Mesothelial cell of epicardium (in vitro differentiated cells): ENCODE results near the gene PTPRN2. TPM values are rescaled to one million over a fixed set of nuclear protein-coding genes. Genes with fewer than 3 reads are reported as not detected.

ENCODE experiments used
- DNase-seq, 2 experiments: peaks; one replicate each; pipeline ENCODE4 v3.0.0; 2021; ENCODE audit warnings: low spot score in 2 of 2; ENCODE audit not compliant: unreplicated experiment in 2 of 2
- H3K27ac Mint-ChIP-seq: 2 replicates; pipeline ENCODE4 v1.8.0; 2021; ENCODE audit warnings: mixed read lengths
- H3K27me3 Mint-ChIP-seq: 2 replicates; pipeline ENCODE4 v1.8.0; 2021; ENCODE audit warnings: low read depth, mixed read lengths
- H3K36me3 Mint-ChIP-seq: 2 replicates; pipeline ENCODE4 v1.8.0; 2021; ENCODE audit warnings: mixed read lengths
- H3K4me1 Mint-ChIP-seq: 2 replicates; pipeline ENCODE4 v1.8.0; 2021; ENCODE audit warnings: mixed read lengths
- H3K4me3 Mint-ChIP-seq: 2 replicates; pipeline ENCODE4 v1.8.0; 2021; ENCODE audit warnings: mild to moderate bottlenecking, moderate library complexity, mixed read lengths
- H3K9me3 Mint-ChIP-seq: 2 replicates; pipeline ENCODE4 v1.8.0; 2021; ENCODE audit warnings: mixed read lengths
- total RNA-seq: library from RNA; stranded (reverse); gene quantifications from 3 replicates; pipeline ENCODE4 v1.2.1, GENCODE V29; 2021
- TF ChIP-seq, protein P1 (sequence below): fragments of 200-600 bp; sonication (generic); IDR thresholded peaks from one replicate; pipeline ENCODE4 v1.5.0; 2021; ENCODE audit warnings: antibody characterized with exemption; ENCODE audit not compliant: unreplicated experiment

The PTPRN2 gene
- total RNA-seq, 1 donor from 2014 or later: 2.2 TPM

DNA sequence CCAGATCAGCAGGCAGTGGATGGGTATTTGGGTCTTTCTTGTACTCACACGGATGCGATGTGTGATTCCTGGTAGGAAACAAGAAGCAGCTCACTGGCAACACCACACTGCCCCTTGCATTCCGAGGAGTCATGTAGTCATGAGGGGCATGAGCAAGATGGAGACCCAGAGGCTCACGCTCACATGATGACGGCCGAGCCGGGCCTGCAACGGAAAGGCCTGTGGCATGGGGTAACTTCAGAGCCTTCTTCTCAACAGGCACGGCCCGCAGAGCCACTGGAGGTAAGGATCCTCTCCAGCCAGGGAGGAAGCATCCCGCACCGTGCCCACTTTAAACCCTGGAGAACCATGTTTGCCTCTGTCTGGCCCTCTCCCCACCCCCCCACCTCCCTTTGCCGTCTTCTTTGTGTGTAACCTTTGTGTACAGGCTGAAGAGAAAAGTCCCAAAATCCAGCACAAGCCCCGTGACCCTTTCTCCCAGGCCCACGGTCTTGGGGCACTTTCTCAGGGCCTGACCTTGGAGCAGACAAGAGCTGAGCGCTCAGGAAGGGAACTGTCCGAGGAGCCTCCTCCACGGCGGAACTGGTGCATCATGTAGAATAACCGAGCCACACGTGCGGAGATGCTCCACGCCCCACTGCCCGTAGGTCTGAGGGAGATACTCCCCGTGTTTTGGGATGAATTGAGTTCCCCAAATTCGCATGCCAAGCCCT, 734.4 kb downstream of the PTPRN2 start:
- Mint-ChIP-seq H3K36me3 (no peaks in the 10 kb centered on the region), H3K4me1 (peaks cover 5% of the 10 kb centered on the region)
- DNase-seq: no peak

DNA sequence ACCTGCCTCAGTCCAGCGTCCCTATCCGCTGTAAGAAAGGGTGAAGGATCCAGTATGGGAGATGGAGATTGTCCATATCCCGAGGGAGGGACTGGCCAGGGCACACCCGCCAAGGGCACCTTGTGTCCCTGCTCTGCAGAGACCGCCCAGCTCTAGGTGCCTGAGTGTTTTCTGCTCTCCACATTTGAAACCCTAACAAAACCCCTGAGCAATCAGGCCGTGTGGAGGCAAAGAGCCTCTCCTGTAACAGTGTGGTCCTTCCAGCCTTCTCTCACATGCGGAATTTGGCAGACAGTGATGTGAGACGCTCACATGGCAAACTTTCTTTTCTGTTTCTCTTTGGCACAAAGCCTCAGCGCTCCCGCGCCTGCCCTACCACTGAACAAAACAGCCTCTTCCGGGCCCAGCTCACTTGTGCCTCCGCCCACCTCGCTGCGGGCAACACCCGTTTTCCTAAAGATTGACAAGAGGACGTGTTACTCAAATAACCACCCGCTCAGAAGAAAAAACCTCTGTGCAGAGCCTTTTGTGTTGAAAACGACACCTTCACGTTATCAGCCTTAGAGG, 736.0 kb downstream of the PTPRN2 start:
- no peak overlapping the region for H3K27ac Mint-ChIP-seq
- peaks cover 19% of the 10 kb centered on the region for H3K27me3 Mint-ChIP-seq
- TF ChIP-seq, protein P1, sequence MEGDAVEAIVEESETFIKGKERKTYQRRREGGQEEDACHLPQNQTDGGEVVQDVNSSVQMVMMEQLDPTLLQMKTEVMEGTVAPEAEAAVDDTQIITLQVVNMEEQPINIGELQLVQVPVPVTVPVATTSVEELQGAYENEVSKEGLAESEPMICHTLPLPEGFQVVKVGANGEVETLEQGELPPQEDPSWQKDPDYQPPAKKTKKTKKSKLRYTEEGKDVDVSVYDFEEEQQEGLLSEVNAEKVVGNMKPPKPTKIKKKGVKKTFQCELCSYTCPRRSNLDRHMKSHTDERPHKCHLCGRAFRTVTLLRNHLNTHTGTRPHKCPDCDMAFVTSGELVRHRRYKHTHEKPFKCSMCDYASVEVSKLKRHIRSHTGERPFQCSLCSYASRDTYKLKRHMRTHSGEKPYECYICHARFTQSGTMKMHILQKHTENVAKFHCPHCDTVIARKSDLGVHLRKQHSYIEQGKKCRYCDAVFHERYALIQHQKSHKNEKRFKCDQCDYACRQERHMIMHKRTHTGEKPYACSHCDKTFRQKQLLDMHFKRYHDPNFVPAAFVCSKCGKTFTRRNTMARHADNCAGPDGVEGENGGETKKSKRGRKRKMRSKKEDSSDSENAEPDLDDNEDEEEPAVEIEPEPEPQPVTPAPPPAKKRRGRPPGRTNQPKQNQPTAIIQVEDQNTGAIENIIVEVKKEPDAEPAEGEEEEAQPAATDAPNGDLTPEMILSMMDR: no peak
- peaks cover 5% of the 10 kb centered on the region for H3K4me1 Mint-ChIP-seq
- H3K9me3 Mint-ChIP-seq: no peaks in the 10 kb centered on the region
- H3K4me3 Mint-ChIP-seq: peak overlapping the region; percentile 57
- no peak for DNase-seq
- no peaks in the 10 kb centered on the region for H3K36me3 Mint-ChIP-seq

More for the DNA sequence above, 734.4 kb downstream of the PTPRN2 start:
- Mint-ChIP-seq H3K27ac (no peak overlapping the region), H3K4me3 (no peak overlapping the region), H3K9me3 (no peaks in the 10 kb centered on the region), H3K27me3 (peaks cover 19% of the 10 kb centered on the region)
- TF ChIP-seq, protein P1: no peak

DNA sequence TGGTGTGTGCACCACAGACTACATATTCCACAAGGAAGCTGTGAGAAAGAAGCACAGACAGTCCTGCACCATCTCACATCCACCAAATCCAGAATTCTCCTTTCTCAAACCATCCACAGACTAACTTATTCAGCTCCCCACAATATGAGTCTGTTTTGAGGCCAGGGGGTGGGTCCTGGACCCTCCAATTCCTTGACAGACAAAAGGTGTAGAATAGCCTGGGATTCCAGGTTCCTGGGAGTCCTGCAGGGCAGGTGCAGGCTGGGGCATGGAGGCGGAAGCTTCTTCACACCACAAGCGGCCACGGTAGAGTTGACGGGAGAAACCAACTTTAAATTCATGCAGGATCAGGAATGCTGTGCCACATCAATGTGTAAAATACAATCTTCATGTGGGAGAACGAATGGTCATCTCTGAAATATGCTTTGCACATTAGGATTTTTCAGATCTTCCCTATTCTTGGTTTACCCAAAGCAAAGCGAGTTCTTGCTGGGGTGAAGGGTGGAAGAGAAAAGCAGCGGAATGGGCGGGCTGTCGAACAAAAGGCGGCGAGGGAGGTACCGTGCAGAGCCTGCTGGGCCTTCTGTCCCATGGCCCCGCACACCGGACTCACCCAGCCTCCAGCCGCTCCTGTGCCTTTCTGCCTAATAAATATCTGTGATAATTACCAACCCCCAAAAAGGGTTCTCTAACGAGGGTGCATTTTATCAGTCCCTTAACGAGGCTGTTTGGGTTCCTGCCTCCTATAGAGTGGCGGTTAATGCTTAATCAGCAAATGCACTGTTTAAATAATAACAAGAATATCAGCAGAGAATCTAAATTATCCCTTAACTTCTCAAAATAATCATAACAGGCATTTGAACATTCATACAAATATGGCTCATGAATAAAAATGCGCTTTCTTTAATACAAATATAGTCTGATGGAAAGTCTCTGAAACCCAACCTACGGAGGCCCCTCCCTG, 736.9 kb downstream of the PTPRN2 start:
- Mint-ChIP-seq H3K27ac (no peak overlapping the region), H3K4me1 (peaks cover 5% of the 10 kb centered on the region), H3K4me3 (no peak overlapping the region), H3K36me3 (no peaks in the 10 kb centered on the region), H3K9me3 (no peaks in the 10 kb centered on the region), H3K27me3 (peaks cover 15% of the 10 kb centered on the region)
- TF ChIP-seq, protein P1: no peak
- DNase-seq: no peak

DNA sequence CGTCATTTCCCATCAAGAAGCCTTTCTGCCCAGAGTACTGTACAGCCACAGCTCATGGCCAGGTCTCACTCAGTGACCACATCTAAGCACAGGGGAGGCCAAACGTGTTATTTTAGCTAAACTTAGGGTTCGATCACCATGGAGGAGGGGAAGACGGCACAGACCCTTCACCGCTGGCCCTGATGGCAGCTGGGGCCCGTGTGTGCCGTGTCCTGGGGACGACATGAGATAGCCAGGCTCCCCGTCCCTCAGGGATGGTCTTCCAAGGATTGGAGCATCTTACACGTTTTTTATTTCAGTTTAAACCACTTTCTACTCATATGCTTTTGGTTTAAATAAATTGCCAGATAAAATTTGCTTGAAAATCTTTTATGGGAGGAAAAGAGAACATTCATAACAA, 737.9 kb downstream of the PTPRN2 start:
- Mint-ChIP-seq H3K27me3 (peaks cover 17% of the 10 kb centered on the region), H3K9me3 (no peaks in the 10 kb centered on the region)
- TF ChIP-seq, protein P1: no peak

DNA sequence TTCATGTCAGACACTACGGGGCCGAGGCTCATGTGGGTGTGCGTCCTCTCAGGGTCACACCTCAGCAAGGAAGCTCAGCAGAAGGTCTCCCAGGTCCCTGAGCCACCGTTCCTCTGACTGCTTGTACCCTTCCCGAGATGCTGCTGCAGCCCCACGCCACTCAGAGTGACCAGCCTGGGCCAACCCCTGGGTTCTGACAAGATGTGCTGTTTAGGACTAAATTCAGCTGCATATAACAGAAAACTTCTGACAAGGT, 738.4 kb downstream of the PTPRN2 start:
- DNase-seq: no peak
- Mint-ChIP-seq H3K27me3 (peaks cover 17% of the 10 kb centered on the region), H3K36me3 (no peaks in the 10 kb centered on the region), H3K4me1 (peaks cover 5% of the 10 kb centered on the region), H3K4me3 (no peak overlapping the region), H3K9me3 (no peaks in the 10 kb centered on the region), H3K27ac (no peak overlapping the region)
- TF ChIP-seq, protein P1: no peak

More for the DNA sequence above, 737.9 kb downstream of the PTPRN2 start:
- H3K4me3 Mint-ChIP-seq: no peak overlapping the region
- H3K36me3 Mint-ChIP-seq: no peaks in the 10 kb centered on the region
- no peak overlapping the region for H3K27ac Mint-ChIP-seq
- peaks cover 5% of the 10 kb centered on the region for H3K4me1 Mint-ChIP-seq
- no peak for DNase-seq
